Activated T-helper 1 cell treated with anti-CD3 and anti-CD28 coated beads, Interleukin-2, amount 50 U/mL, for 16 hours (primary cell): ENCODE data around the gene TEX35.
"Not testable (repeated sequence)": the region's sequence is repeated elsewhere in the genome, so short reads cannot be mapped to it uniquely, and the experiment has no call there.

ENCODE experiments used
- DNase-seq, 2 donors: peaks; one replicate each; pipeline ENCODE4 v3.0.0-alpha.2; 2020; ENCODE audit warnings: low read depth in 1 of 2, low spot score in 1 of 2

Gene TEX35

DNA sequence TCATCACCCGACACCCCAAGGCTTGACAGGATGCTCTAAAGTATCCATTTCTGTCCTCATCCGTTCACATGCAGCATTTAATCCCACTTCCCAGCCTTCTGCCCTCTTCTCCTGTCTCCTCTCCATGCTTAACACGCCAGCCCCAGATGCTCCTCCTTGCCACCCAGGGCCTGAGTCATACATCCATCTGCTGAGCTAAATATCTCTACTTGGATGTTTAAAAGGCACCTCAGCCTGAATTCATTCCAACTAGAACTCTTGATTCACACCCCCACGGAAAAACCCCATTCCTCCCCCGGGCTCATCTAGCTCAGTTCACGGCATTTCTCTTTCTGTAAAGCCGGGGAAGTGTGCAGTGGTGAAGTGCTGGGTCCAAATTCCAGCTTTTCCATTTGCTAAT, 27.7 kb downstream of the TEX35 start:
- no peak for DNase-seq

DNA sequence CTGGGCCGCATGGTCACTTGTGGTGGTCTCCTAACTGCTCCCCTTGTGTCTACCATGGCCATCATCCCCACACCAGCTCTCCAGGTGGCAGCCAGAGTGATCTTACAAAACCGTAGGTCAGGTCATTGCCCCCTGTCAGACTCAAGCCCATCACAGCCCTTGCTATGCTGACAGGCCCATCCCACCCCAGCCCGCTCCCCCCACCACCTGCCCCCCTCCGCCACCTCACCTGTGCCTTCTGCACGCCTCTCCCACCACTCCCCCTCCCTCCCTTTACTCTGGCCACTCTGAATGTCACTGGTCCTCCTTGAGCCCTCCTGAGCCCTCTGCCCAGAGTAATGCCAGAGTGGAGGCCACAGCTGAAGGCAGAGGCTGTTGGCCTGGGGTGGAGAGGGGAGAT, 28.5 kb downstream of the TEX35 start:
- DNase-seq = no peak

DNA sequence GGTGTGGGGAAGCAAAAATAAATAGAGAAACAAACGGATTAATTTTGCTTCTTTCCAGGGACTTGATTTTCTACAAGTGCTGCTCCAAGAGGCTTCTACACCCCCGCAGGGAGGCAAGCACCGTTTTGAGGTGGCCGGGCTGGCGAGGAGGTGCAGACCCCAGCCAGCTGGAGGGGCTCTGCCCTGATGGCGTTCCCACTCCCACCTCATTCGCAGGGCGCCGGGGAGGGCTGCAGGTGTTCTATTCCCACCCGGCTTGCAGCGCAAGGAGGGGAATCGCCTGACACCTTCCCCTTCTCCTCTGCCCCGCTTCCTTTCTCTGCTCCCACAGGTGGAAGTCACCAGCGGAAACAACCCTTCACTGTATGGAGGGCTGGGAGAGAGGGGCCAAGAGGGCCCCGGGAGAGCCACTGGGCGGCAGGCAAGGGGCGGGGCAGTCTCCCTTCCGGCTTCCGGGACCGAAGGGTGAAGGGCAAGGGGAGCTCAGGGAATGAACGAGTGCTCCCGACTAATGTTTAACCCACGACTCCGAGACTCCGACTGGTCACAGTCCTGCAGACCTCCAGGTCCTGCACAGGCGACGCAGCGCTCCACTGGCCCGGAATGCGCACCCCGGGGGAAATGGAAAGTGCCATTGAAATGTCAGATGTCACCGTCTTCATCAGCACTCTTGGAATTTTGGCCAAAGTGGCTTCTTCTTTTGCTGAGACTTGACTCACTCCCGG, 29.1 kb downstream of the TEX35 start:
- no peak for DNase-seq

DNA sequence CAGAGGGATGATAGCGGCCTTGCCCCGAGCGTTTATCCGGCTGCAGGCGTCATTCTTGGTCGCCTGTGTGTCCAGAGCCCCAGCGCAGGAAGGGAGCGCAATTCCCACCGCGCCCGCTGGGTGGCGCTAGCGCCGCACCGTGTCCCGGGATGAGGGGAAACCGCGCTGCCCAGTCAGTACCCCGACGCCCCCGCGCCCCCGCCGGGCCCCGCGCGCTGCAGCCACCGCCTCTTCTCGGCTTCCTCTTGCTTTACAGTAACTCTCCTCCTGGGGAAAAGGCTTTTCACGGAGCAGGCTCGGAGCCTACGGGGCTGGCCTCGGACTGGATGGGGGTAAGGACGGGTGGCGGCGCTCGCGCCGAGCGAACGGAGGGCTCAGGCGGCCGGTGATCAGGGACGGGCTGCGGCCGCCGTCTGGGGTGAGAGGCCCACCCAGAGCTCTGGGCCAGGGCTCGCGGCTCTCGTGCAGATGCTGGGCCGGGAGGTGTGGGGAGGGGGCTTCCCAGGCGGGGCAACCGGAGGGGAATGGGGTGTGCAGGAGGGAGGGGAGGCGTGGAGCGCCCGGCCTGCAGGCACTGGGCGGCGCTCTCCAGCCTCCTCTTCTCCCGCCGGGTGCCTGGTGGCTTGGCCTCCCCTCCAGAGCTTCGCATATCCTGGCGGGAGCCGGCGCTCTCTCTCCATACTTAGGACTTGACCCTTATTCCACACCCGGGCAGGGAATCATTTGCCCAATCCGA, 29.8 kb downstream of the TEX35 start:
- DNase-seq = peak; percentile 80 to 84

DNA sequence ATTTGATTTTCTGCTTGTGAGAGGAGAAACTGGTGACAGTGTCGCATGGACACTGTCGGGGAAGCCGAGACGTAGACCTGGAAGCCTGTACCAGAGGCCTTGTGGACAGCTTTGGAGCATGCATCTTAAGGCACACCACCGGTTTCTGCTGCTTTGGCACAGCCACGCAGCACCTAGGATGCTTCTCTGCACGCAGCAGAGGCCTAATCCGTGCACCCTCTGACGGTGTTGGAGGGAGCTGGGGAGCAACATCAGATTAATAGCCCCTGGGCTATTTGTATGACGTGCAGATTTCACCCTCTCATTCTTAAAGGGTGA, 30.3 kb downstream of the TEX35 start:
- DNase-seq = no peak

DNA sequence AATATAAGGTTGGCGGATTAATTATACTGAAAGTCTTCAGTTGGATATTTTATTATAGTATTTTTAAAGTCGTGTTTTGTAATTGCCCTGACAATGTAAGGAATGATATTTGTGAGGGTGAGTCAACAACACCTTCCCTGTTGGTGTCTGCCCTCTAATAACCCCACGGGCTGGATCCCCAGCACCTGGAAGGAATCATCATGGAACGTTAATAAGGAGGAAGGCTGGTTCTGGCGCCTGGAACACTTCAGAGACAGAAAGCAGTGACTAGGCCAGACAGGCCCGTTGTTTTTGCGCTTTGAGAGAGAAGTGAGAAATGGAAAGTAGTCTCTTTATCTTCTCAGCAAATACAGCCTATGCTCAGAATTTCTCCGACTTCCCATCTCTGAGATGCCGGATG, 31.6 kb downstream of the TEX35 start:
- DNase-seq = no peak

DNA sequence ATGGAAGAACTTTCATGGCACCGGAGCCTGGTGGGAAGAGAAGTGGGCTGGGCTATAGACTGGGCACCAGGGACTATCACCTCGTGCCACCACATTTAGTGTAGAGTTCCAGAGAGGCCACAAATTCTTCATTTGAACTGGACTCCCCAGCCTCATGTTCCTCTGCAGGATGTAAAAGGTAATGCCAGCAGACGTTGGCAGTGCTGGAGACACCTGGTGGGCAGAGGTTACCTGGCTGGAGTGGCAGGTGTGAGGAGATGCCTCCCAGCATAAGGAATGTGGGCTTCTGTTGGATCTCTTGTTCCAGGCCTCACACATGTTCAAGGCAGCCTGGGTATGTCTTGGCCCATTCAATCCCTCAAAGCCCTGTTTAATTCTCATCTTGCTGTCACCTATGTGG, 35.2 kb downstream of the TEX35 start:
- no peak for DNase-seq

DNA sequence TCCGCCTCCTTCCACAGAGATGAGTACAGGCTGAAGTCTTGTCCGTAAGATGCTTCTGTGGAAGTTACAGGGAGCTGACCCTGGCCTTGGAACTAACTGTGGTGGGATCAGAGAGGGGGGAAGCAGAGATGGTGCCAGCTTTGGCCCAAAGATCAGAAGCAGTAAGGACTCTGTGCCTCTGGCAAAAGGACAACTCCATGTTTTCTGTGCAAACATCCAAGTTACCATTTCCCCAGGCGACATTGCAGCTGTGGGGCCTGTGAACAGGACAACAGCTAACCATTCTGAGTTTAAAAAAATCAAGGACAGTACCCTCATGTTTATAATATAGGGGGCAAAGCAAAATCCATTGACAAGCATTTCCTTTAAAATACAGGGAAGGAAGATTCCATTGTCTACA, 38.4 kb downstream of the TEX35 start:
- DNase-seq = no peak

DNA sequence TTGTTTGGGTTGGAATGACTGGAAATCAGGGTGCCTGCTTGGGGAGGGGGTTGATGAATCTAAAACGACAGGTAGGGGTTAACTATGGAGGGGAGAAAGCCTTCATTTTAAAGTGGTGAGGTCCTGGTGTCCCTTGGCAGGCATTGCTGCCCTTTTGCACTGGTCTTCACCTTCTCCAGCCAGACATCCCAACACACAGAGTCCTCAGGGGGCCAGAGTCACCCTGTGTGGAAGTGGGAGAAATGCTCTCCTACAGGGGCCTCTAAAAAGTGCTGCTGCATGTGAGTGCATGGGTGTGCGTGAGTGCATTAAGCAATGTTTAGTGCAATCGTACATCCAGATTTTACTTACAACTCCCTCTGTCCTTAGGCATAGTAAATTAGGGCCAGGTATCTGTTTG, 39.0 kb downstream of the TEX35 start:
- DNase-seq = no peak

DNA sequence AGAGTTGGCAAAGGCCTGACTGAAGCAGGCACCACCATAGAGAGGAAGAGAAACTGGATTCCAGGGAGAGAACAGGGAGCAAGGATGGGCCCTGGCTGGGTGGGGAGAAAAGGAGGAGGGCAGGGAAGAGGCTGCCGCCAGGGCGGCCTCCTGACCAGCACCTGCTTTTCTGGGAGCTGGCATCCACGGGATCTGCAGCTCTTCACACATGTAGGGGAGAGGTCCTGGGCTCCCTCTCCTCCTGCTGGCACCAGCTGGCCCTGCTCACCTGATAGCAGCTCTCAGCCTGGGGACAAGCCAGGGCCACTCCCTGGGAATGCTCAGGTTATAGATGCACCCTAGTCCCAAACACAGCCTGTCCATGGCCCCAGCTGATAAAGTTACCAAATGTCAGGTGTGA, 39.9 kb downstream of the TEX35 start:
- no peak for DNase-seq

DNA sequence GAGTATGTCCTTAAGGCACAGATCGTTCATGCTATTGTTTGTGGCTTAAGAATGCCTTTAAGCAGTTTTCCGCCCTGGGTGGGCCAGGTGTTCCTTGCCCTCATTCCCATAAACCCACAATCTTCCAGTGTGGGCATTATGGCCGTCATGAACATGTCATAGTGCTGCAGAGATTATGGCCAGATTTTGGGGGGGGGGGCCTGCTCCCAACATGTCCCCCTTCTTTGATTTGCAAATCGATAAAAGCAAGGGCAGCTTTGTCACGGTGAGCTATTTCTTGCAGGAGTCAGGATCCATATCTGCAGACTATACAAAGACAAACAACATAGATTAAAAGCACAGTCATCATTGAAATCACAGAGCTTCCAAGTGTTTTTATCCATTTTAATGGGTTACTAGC, 41.4 kb downstream of the TEX35 start:
- DNase-seq = not testable (repeated sequence)

DNA sequence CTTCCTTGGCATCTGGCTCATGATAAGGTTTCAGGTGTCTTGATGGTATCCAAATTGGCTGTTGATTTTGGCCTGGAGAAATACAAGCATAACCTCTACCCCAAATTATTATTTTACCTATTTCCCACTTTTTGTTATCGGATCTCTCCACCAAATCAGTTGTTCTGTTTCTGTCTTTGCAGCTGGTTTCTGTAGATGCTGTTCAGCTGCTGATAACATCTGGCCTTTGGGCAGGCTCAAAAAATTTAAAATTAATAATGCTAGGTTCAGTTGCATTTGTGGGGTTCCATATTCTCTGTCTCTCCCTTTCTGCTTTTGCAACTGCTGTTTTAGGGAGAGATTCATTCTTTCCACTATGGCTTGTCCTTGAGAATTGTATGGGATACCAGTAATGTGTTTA, 42.7 kb downstream of the TEX35 start:
- not testable (repeated sequence) for DNase-seq

DNA sequence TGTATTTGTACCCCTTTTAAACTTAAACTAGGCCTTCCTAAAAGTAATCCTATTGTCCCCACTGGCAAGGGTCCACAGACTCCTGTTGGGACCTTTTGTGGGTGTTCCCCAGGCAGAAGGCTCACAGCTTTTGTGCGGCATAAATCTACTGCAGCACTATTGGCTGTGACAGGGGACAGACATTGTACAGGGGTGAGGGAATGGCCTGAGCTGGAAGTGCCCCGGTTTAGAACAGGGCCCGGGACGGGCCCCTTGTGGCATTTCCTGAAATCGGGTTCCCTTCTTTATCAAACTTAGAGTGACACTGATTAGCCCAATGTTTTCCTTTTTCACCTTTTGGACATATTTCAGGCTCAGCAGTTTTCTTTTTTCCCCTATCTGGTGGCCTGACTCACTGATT, 45.9 kb downstream of the TEX35 start:
- DNase-seq = not testable (repeated sequence)

DNA sequence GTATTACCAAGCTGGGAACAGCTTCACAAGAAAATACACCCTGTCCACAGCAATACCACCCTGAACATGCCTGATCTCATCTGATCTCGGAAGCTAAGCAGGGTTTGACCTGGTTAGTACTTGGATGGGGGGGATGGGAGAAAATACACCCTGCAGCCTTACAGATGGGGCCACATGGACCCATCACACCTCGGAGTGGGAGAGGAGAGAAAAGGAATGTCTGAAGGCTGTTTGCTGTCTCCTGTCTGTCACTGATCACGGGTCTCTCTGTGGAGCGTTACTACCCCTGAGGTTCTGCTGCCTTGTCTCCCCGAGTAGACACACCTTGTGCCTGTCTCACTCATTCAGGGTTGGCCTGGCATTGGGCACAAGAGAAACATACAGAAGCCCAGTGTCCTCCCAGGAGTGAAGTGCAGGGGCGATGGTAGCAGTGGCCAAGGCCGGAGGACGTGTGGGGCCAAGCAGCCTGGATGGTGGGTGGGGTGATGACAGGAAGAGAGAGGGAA, 48.0 kb downstream of the TEX35 start:
- no peak for DNase-seq

DNA sequence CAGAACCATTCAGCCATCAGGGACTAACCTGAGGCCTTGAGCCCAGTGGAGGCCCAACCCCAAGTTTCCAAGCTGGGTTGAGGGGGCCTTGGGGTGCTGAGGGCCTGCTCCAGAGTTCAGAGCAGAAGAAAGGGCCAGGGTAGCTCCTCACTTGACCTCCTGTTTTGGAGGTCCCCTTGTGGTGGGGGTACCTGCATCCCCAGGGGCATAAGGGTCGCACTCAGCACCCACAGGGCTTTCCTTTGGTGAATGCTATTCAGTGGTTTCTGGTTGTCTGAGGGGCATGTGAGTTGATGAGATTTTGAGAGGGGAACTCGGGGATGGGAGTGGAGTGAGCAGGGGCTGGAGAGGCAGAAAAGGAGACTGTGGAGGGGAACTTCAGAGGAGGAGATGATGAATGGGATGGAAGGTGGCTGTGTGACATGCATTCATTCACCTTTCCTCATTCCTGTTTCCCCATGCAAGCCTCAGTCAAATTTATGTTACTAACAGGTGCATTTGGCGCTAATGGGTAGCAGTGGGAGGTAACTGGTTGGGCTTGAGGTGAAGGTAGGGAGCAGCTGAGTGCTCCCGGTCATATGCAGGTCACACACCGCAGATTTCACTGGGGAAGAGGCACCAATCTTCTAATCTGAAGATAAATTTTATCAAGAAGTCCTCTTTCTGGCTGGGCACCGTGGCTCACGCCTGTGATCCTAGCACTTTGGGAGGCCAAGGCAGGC, 50.4 kb downstream of the TEX35 start:
- DNase-seq = no peak

DNA sequence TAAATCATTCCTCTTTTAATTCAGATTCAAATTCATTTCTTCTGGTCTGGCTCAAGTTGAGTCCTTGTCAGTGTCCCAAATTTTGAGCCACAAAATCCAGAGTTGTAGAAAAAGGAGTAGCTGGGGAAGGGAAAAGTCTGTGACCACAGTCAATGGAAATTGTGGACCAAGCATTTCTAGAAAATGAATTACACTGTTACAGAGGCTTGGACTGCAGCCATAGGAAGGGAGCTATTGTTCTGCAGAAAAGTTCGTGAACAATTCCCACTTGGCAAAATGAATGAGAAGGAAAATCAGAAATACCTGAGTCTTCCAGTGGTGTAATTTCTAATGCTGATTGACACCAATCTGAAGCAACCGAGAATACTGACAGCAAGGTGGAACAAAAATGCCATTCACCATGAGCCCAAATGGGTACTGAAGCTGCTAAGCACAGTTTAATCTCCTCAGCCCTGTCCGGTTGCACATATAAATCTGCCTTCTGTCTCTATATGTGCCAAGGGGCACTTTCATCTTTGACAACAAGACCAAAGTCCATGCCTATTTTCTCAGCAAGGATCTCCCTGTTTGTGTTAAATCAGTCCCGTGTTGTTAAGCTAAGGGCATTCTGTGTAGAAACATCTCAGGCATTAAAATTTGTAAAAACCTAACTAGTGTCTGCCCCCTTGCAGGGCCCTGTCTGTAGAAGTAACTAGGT, 51.3 kb downstream of the TEX35 start:
- DNase-seq = no peak

DNA sequence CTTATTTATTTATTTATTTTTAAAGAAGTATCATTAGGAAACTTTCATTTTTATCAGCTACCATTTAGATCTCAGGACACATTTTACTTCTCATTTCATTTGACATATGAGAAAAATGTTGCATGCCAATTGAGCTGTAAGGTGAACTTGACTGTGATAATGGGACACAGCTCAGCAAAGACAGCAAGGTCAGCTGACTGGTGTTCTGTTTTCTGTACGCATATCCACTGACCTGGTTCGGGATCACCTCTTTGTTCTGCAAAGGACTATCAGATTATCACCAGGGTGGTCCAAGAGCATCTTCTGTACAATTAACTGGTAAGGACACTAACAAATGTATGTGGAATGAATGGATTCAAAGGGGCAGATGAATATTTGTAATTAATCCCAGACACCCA, 51.9 kb downstream of the TEX35 start:
- no peak for DNase-seq

DNA sequence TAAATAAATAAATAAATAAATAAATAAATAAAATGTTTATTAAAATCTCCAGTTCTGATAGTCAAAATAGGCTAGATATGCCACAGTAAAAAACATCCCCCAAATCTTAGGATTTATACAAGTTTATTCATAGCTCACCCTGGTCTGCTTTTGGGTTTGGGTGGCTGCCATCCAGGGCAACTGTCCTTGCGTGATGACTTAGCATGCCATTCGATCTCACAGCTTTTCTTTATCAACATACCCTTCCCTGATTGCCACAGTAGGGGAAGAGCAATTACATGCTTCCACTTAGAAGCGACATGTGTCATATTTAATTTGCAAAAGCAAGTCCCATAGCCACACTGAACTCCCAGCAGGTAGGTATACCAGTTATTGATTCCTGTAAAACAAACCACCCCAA, 52.7 kb downstream of the TEX35 start:
- DNase-seq = no peak

DNA sequence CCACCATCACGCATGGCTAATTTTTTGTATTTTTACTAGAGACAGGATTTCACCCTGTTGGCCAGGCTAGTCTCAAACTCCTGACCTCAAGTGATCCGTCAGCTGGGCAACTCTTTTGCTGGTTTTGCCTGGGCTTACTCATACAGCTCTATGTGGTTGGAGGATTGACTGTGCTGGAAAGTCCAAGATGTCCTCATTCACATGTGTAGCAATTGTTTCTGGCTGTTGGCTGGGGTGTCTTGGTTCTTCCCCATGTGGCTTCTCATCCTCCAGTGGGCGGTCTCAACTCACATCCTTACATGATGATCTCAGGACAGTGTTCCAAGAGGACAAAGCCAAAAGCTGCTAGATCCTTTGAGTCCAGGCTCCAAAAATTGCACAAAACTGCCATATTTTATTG, 53.3 kb downstream of the TEX35 start:
- no peak for DNase-seq

DNA sequence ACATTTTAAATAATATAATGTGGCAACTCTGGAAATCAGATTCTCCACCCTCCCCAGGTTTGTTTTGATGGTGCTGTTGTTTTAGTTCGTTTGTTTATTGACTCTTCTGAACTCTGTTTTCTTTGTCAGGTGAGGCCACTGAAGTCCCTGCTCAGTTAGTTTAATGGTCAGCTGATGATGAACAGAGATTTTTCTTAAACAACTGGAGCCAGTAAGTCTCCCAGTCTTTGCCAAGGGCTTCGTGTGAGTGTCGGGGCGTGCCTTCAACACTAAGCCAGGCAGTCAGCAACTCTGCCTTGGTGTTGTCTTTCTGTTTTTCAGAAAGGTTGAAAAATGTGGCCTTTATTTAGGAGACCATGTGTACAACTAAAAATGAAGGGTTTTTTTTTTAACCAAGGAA, 58.9 kb downstream of the TEX35 start:
- DNase-seq = no peak
